DMS53 treated with DMSO at 0.1 percent for 48 hours (cell line): ENCODE measurements around the gene PTCH2.
"Not testable (repeated sequence)": the region's sequence is repeated elsewhere in the genome, so short reads cannot be mapped to it uniquely, and the experiment has no call there.

Experiments
- DNase-seq: peaks from one replicate; lab custom pipeline; 2025; ENCODE audit not compliant: unreplicated experiment; lab: John Stamatoyannopoulos, UW

PTCH2 gene

DNA sequence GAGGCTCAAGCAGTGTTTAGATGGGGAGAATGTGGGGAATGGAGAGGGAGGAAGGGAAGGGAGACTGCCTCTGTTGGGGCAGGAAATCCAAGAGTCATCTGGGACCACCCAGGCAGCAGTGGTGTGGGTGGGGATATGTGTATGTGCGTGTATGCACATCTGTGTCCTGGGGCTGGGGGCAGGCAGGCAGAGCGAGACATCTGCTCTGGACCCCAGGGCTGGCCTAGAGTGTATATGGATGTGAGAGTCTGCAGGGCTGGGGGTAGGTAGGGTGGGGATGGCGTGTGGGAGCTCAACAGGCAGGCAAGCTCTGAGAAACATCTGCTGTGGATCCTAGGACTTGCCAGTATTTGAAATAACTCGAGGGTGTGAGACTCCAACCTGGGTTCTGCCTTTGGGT lies 3.5 kb downstream of the PTCH2 start:
- no peak for DNase-seq

DNA sequence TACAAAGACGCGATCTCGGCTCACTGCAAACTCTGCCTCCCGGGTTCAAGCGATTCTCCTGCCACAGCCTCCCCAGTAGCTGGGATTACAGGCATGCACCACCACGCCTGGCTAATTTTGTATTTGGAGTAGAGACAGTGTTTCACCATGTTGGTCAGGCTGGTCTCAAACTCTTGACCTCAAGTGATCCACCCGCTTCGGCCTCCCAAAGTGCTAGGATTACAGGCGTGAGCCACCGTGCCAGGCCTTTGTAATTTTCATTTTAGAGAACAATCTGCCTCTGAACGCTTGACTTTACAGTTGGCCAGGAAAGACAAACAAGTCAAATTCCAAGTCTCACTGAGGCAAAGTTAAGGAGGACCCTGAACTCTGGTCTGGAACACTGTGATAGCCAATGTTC lies 4.8 kb downstream of the PTCH2 start:
- DNase-seq, result not testable (repeated sequence)

DNA sequence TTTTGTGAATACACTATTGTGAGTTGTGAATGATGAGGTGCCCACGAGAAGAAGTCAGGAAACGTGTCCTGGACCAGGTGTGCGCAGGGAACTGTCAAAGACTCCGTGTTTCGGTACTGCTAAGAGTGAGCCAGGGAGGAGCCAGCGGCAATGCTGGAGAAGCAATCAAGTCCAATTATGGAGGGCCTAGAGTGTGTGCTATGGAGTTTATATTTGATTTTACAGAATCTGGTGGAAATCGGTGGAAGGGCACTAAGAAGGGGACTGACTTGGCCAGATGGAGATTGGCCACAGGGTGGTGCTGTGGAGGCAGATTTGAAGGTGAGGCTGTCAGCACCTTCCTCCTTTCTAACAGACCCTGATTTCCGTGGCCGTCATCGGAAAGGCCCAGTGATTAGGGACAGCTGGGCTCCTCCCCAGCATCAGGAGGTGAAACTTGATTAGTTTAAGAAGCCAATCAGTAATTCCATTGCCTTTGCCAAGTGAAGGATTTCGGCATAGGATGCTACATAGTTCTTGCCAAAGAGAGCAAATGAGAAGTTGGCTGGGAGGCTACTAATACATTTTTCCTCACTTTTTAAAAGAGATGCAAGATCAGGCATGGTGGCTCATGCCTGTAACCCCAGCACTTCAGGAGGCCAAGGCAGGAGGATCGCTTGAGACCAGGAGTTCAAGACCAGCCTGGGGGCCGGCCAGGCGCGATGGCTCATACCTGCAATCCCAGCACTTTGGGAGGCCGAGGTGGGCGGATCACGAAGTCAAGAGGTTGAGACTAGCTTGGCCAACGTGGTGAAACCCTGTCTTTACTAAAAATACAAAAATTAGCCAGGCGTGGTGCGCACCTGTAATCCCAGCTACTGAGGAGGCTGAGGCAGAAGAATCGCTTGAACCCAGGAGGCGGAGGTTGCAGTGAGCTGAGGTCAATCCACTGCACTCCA lies 7.0 kb downstream of the PTCH2 start:
- peak; percentile 74 for DNase-seq

- no peak for DNase-seq
These were observed 8.7 kb downstream of the PTCH2 start for GRCh38 chr1:44834328-44834727.

DNA sequence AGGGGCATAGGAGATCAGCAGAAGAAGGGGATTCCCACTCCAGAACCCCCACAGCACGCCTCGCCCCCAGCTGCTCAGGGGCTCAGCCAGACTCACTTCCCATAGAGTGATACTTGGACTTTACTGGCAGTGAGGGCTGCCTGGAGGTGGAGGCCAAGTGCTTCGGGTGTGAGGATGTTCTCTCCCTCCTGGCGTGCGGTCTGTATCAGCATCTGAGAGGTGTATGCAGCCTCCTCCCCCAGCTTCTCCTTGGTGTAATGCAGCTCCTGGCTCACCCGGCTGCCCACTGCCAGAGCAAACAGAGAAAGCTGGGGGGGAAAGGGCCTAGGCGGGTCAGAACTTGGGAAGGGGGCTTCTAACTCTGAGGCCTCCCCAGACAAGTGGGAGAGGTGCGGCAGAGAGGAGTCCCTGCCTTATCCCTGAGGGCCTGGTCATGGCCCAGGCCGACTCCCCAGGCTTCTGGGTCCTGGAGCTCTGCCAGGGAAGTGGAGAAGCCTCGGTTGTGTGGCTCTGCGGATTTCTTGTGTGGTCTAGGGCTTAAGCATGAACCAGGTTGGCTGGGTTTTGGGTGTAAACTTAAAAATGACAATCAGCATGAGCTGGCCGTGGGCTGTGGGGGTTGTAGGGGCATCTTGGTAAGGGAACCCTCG lies 10.9 kb downstream of the PTCH2 start:
- DNase-seq, result no peak

- no peak for DNase-seq
These were observed 11.5 kb downstream of the PTCH2 start for GRCh38 chr1:44831516-44831915.

- no peak for DNase-seq
These were observed 12.2 kb downstream of the PTCH2 start for GRCh38 chr1:44830900-44831304.

GRCh38 chr1:44829506-44830384 lies 13.3 kb downstream of the PTCH2 start:
- no peak for DNase-seq

DNA sequence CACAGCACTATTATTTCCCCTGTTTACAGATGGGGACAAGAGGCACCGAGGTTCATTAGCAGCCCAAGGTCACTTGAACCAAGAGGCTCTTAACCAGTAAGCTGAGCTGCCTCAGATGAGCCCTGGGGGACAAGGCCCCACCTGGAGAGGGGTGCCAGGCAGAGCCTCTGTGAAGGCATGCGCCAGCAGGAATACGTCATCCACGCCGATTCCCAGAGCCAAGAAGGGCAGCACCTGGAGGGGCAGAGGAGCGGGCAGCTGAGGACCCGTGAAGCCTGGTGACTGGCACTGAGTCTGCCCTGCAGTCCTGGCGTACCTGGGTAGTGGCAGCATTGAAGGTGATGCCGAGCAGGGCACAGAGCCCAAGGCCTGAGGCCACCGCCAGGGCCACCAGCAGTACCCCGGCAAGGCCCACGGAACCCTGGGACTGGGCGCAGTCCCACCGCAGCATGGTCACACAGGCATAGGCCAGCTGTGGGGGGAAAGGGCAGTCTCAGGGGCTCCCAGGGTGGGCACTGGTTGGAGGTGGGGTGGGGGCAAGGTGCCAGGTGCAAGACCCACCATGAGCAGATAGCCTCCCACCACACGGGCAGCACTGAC lies 14.1 kb downstream of the PTCH2 start:
- DNase-seq, result no peak

DNA sequence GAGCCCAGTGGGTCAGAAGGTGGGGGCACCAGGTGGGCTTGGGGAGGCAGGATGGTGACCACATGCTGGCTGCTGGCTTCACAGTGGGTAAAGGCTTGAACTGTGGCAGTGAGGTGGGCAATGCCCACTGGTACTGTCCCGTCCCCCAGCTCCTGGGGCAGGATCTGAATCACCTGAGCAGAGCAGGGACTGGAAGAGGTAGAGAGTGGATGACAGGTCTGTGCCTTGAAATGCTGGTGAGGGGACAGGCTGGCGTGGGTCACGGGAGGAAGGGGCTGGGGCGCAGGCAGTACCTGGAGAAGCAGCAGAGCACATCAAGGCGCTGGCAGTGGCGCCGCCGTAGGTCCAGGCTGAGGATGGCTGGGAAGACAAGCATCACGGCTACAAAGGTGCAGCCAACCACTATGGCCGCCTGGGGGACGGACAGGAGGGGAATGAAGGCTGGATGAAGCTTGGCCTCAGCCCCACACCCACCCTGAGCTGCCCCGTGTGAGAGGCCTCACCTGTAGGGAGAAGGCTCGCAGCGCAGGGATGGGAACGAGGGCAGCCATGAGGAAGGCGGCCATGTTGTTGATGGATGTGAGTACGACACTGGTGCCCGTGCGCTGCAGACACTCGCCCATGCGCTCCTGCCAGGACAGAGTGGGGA lies 14.9 kb downstream of the PTCH2 start:
- DNase-seq, result no peak

GRCh38 chr1:44827197-44828002 lies 15.7 kb downstream of the PTCH2 start:
- DNase-seq, result no peak

GRCh38 chr1:44826375-44827196 lies 16.5 kb downstream of the PTCH2 start:
- no peak for DNase-seq

DNA sequence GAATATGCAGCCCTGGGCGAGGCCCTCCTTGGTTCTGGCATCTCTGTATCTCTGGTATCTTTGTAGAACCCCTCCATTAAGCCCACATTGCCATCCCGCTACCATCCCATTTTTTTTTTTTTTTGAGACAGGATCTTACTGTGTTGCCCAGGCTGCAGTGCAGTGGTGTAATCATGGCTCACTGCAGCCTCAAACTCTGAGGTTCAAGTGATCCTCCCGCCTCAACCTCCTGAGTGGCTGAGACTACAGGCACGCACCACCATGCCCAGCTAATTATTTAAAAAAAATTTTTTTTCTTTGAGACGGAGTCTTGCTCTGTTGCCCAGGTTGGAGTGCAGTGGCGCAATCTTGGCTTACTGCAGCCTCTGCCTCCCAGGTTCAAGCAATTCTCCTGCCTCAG lies 18.7 kb downstream of the PTCH2 start:
- not testable (repeated sequence) for DNase-seq

DNA sequence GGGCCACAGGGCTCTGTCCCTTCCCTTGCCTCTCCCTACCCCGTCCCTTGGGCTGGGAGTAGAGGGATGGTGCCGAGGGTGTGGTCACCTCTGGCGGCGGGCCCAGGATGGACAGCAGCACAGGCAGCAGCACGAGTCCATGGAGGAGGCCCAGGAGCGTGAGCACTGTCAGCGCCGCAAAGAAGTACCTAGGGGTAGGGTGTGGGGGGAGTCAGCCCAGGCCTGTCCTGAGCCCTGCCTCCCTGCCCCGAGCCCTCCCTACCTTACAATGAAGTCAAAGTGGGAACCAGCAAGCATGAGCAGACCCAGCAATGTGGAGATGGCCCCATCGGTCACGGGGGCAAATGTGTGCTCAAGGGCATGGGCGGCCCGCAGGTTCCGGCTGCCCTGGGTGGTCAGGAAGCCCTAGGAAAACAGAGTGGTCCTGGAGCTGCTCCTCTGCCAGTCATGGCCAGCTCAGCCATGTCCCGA lies 20.0 kb downstream of the PTCH2 start:
- DNase-seq, result no peak

DNA sequence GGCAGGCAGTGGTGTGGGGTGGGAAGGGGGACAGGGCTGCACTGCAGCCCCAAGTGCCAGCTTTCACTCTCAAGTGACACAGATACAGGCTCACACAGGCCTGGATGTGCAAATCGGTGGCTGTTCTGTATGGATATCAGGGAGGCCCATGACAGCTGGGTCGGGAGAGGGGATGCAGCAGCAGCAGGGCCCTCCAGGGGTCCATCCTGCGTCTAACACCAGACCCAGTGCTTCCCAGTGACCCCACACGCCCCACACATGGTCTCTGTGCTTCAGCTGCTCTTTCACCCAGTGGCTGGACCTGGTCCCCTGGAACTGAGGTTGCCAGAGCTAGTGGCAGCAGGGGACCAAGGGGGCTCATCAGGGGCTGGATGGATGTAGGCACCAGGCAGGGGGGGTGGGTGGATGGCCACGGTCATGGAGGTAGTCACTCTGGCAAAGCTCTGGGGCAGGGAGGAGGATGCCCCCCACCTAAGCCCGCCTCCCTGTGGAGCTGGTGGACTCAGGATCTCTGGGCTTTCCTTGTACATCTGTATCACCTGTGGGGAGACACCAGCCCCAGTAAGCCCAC lies 20.8 kb downstream of the PTCH2 start:
- no peak for DNase-seq

- no peak for DNase-seq
These were observed 21.8 kb downstream of the PTCH2 start for GRCh38 chr1:44821240-44821715.

DNA sequence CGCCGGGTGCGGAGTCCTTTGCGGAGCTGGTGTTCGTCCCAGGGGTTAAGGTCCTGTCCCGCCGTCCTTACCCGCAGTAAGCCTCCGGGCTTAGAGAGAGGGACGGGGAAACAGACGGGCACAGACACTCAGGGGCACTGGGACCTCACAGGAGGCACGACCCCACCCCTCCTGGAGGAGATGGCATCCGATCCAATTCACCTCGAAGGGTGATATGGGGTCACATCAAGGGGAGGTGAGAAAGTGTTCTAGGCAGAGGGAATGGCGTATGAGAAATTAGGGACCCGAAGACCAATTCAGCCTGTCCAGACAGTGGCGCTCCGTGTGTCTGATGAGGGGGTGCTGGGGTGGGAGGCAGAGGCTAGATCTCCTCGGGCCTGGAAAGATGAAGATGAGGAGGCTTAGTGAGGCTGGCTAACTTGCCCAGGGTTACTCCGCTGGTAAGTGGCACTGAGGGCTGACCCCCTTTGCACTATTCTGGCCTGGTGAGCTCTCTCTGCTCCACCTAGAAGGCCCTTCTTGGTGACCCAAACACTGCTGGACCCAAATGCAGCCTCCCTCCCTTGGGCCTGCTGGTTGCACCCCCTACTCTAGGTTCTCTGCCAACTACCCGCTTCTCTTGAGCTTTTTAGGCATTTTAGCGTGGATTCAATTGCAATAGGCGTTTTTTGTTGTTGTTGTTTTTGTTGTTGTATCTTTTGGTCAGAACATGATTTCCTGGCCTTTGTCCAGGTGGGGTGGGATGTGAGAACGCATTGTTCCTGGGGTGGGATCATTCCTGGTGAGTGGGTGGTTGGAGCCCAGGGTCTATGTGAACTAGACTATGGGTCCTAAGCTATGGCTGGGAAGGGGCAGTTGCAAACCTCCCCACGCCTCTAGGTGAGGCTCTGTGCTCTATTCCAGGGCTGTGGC lies 22.5 kb downstream of the PTCH2 start:
- no peak for DNase-seq
